ENCODE measurements around the gene TMPRSS3.

DNA sequence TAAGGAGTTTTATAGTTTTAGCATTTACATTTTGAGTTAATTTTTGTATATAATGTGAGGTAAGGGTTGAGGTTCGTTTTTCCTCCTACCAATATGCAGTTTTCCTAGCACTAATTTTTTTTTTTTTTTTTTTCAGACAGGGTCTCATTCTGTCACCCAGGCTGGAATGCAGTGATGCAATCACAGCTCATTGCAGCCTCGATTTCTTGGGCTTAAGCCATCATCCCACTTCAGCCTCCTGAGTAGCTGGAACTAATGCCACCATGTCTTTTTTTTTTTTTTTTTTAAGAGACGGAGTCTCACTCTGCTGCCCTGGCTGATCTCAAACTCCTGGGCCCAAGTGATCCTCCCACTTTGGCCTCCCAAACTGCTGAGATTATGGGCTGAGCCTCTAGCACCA is 5.3 kb upstream of the TMPRSS3 start:
- TF ChIP-seq POLR2AphosphoS5 (IDR thresholded peaks at IDR 0.05): no peak
- TF ChIP-seq POLR2A (IDR thresholded peaks at IDR 0.05): no peak
